GM20431 (cell line): ENCODE data around the gene TGIF2.
"Not testable (repeated sequence)": the region's sequence is repeated elsewhere in the genome, so short reads cannot be mapped to it uniquely, and the experiment has no call there.

ENCODE experiments used
- in situ Hi-C: fragments of 300-500 bp; cut with MseI, MboI; formaldehyde crosslinking; loops from one replicate; pipeline ENCODE4 v1.15.0; 2020; ENCODE audit warnings: low sequenced_read_pairs; ENCODE audit not compliant: unreplicated experiment

The TGIF2 gene

DNA sequence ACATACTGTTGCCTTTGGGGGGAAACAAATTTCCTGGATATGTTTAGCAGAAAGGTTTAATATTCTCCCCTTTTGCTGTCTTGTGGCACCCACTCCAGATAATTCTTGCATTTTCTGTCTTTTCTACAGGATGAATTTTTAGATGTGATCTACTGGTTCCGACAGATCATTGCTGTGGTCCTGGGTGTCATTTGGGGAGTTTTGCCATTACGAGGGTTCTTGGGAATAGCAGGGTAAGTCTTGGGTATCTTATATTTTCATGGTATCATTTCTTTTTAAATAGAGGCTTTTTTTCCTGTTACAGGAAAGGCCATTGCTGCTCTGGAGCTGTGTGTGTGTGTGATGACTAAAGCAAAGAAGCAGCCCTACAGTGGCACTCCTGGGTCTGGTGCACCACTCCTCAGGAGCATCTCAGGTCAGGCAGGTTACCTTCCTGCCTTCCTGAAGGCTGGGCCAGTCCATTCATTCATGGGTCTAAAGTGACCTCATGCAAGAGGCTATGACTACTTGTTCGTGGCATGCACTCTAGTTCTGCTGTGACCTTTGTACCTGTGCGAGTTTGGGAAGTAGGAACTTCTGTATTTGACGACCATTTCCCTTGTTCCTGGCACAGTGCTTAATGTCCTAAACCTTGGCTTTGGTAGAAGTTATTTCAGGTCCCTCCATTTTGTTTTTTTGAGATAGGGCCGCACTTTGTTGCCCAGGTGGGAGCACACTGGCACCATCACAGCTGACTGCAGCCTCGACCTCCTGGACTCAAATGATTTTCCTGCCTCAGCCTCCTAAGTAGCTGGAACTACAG, 34.4 kb downstream of the TGIF2 start:
- in situ Hi-C loops = no loop called here

DNA sequence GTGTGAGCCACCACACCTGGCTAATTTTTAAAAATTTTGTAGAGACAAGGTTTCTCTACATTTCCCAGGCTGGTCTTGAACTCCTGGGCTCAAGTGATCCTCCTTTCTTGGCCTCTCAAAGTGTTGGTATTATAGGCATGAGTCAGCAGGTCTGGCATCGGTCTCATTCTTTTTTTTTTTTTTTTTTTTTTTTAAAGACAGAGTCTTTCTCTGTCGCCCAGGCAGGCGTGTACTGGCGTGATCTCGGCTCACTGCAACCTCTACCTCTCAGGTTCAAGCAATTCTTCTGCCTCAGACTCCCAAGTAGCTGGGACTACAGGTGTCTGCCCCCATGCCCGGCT, 35.0 kb downstream of the TGIF2 start:
- in situ Hi-C loops = not testable (repeated sequence)

DNA sequence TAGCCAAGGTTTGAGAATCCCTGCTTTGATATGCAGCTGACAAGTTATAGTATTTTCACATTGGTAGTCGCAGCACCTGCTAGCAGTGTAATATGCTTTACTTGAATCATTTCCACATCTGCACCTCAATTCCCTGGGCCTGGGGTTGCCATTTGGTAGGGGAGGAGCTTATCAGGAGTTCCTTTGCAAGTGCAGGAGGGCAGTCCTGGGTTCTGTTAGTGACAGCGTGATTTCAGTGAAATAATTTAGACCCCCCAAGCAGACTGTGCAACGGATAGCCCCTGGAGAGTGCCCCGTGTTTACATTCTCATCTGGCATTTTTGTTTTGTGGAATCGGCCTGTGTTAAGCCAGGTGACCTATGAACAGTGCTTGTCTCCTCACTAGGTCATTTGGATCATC, 38.2 kb downstream of the TGIF2 start:
- in situ Hi-C loops = no loop called here

DNA sequence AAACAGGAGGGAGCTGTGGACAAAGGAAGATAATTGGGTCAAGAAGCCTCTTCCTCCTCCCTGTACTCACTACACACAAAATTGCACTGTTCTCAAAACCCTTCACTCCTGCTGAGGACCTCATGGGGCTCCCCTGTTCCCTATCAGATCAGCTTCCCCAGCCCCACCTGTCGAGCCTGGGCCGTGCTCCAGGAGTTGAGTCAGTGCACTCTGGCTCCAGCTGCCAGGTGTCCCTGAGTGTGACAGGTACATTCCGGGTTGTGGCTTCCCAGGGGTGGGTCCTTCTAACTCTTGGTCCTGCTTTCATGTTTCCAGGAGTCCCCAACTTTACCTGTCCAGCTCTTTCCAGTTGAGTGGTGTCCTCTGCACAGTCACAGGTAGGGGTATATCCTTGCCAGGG, 40.6 kb downstream of the TGIF2 start:
- in situ Hi-C loops = no loop called here

DNA sequence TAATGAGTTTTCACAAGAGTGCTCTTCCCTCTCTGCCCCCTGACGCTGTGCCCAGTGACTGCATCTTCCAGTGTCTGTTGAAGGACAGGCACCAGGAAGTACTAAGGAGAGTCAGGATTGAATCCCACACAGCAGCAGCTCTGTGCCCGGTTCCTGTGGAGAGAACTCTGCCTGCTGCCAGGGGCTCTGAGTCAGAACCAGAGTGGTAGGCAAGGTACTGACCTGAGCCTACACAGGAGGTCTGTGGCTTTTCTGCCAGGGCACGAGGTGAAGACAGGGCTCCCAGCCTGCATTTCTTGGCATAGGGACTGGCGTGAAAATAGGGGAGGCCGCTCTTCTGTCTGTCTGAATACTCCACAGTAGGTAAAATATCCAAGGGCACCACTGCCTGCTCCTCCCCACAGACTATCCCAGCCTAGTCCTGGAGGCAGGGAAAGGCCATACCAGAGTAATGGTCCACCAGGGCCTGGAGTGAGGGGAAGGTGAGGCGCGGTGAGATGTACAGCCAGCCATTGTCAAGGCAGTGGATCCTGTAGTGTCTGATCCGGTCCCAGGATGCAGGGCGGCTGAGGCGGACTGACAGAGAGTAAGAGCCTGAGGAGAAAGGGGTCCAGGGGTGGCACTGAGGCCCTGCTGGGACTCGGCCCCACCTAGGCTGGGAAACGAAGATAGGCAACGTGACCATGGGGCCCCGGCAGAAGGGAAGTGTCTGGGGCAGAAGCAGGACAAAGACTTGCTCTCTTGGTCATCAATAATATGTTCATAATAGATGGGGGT, 41.6 kb downstream of the TGIF2 start:
- in situ Hi-C loops = no loop called here

DNA sequence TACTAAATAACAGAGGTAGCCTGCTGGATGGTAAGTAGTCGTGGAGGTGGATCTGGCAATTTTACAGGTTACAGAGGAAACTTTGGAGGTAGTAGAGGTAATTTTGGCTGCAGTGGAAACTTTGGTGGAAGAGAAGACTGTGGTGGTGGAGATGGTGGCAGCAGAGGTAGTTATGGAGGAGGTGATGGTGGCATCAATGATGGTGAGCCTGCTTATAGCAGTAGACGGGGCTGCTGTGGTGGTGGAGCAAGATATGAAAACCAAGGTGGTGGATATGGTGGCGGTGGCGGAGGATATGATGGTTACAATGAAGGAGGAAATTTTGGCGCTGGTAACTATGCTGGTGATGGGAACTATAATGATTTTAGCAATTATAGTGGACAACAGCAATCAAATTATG, 47.5 kb downstream of the TGIF2 start:
- in situ Hi-C loops = no loop called here

DNA sequence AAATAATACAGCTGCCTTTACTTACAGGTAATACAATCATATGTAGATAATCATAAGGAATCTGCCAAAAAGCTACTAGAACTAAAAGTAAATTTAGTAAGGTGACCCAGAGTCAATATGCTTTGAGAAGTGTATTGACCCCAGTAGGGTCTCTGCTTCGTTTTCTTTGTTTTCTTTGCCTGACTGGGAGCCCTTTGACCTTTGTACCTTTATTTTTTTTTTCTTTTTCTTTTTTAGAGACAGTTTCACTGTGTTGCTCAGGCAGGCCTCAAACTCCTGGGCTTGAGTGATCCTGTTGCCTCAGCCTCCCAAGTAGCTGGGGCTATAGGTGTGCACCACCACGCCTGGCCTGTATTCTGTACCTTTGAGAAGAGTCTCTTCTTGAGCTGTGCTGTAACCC, 50.0 kb downstream of the TGIF2 start:
- in situ Hi-C loops = no loop called here

DNA sequence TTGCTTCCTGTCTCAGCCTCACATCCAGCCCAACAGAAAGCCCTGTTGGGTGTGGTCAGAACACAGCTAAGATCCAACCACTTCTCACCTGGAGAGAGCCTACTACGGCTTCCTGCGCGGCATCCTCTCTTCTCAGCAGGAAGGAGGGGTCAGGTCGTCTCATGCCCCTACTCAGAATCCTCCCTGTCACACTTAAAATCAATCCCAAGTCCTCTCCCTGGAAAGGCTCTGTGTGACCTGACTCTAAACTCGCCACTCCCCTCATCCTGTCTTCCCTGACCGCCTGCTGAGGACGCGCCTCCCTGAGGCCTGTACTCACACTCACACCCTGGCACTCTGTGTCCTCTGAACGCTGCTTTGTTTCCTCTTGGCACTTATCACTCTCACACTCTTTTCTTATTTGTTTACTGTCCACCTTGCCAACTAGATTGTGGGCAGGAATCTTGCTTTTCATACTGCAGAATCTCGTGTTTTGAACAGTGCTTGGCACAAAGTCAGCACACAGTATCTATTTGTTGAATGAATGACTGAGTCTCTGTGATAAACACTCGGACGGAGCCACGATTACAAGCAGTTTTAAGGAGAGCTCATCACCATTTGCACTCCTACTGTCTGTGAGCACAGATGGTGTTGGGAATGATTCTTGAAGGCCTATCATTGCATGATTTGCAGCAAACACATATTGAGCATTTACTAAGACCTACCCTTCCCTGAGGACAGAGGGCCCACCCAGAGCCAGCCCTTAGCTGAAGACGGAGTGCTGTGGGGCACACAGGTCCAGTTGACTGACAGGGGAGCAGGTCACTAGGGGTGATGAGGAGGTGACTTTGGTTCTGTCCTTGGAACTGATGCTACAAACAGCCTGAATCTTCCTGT, 50.9 kb downstream of the TGIF2 start:
- in situ Hi-C loops = no loop called here

DNA sequence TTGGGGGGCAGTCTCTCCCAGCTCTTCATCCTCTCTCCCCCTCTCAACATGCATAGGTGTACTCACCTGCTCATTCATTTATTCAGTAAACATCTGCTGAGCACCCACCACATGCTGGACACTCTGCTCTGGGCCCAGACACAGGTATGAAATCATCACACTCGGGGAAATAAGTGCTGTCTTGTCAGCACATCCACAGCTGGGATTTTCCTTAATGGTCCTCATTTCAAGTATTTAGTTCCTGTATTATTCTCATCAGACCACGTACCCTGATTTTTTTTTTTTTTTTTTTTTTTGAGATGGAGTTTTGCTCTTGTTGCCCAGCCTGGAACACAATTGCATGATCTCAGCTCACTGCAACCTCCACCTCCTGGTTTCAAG, 51.5 kb downstream of the TGIF2 start:
- in situ Hi-C loops = no loop called here

DNA sequence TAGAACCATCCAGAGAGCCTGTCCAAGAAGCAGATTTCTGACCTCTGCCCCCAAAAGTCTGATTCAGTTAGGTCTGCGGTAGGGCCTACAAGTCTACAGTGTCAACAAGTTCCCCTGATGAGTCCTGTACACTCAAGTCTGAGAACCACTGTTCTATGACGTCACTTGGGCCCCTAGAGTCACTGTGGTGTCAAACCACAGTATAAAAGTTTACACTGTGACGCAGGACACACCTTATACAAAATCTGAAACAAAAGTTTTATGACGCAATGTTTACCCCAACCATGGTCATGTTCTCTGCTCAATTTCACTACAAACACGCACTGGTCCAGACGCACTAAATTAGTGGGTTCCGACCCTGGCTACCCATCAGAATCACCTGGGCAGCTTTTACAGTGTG, 54.7 kb downstream of the TGIF2 start:
- in situ Hi-C loops = no loop called here

DNA sequence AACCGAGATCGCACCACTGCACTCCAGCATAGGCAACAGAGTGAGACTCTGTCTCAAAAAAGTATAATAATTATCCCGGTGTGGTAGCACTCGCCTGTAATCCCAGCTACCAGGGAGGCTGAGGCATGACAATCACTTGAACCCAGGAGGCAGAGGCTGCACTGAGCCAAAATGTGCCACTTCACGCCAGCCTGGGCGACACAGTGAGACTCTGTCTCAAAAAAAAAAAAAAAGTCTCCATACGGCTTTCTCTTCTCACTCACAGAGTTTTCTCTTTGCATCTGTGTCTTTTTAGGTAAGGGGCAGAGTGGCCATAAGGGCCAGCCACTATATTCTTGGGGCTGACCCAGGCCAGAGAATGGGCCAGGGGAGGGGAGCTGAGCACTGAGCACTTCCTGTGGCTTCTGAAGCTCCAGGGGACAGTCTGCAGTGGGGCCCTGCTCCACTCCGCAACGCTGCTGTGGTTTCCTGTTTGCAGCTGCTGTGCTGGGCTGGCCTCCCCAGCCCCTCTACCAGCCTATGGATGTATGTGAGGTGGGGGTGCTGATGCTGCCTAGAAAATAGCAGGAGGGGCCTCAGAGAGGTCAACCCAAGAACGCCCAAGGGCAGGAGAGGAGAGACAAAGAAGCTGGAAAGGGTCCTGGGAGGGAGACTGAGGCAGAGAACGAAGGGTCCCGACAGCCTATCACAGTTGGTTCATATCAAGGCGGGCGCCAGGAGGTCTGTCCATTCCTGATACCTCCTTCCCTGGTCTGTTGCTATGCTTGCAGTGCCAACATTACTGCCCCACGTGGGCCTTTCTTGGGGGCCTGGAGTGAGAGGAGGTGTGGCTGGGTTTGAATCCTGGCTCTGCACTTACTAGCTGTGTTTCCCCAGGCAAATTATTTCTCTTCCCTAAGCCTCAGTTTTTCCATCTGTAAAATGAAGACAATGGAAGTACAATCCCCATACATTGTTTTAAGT, 56.6 kb downstream of the TGIF2 start:
- in situ Hi-C loops = no loop called here

DNA sequence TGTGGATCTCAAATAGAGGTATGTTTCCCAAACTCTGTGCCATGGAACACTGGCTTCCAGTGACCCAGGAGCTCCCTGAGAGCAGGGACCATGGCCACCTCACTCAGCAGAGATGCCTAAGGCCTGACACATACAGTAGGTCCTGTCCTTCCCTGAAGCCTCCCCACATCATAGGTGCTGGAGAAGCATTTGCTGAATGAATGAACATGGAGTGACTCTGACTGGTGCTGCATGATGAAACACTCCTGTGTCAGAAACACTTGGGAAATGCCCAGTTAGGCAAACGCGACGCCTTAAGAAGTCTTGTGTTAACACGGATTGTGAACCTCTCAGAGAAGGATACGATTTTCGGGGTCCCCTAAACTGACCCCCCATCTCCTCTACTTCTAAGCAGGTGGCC, 58.2 kb downstream of the TGIF2 start:
- in situ Hi-C loops = no loop called here

DNA sequence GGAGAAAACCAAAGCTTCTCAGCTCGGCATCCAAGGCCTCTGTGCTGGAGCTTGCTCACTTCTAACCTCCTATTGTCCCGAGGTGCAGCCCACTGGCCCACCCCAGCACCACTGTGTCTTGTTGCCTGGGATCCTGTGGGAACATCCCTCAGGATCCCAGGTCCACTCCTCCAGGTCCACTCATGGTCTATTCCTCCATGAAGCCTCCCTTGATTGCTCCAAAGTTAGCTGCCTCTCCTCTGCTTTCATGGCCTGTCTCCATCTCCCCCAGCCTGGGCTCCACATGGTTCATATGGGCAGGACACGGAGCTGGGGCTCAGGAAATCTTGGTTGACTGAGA, 58.7 kb downstream of the TGIF2 start:
- in situ Hi-C loops = no loop called here

DNA sequence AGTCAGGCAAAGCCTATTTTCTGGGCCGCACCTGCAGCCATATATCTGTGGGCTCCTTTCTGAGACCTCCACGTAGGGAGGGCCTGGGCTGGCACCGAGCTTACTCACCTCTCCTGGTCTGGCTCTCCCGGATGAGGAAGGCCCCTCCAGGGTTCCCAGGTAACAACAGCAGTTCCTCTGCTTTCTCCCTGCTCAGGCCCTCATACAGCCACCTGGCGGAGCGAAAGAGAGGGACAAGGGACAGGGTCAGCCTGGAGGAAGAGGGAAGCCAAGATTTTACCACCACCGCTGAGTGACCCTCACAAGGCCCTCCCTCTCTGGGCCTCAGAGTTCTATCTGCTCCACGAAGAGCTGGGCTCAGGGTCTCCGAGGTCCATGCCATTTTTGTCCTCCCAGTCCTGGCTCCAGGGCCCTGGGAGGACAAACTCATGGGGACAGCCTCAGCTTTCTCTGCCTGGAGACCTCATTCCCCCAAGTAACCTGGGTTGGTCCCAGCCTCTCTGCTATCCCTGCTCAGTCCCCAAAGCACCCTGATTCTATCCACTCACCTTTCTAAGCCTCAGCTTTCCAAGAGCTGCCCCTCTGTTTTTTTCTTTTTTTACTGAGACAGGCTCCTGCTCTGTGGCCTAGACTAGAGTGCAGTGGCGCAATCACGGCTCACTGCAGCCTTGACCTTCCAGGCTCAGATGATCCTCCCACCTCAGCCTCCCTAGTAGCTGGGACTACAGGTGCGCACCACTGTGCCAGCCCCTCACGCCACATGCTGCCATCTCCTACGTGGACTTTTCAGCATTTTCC, 59.3 kb downstream of the TGIF2 start:
- in situ Hi-C loops = no loop called here

DNA sequence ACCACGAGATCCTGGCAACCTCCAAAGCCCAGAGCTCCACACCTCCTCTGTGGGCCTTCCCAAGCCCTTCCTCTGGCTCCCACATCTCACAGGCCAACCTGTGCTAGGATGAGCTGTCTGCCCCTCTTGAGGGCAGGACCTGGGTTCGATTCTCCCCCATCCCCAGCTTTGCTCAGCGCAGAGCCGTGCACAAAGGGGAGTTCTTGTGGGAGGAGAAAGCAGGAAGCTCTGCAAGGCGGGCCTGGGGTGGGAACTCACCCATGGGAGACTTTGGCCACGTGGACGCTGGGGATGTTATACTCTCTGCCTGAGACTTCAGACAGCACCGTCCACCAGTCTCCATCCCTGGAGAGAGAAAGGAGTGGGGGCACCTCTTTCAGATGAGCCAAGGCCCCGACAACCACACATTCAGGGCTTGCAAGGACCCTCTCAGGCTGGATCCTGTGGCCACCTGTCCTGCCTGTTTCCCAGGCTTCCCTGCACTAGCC, 59.9 kb downstream of the TGIF2 start:
- in situ Hi-C loops = no loop called here

DNA sequence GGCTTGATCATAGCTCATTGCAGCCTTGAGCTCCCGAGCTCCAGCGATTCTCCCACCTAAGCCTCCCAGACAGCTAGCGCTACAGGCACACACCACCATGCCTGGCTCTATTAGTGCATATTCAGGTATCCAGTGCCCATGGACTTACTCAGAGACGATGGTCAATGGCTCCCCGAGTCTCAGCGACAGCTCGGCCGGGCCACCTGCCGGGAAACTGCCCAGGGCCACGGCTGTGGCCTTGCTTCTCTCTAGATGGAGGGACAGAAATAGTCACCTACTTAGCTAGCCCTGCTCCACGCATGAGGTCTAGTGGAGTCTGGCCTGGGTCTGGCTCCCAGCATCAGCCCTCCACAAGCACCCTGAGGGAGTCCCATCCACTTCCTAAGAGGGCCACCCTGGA, 60.9 kb downstream of the TGIF2 start:
- in situ Hi-C loops = no loop called here

DNA sequence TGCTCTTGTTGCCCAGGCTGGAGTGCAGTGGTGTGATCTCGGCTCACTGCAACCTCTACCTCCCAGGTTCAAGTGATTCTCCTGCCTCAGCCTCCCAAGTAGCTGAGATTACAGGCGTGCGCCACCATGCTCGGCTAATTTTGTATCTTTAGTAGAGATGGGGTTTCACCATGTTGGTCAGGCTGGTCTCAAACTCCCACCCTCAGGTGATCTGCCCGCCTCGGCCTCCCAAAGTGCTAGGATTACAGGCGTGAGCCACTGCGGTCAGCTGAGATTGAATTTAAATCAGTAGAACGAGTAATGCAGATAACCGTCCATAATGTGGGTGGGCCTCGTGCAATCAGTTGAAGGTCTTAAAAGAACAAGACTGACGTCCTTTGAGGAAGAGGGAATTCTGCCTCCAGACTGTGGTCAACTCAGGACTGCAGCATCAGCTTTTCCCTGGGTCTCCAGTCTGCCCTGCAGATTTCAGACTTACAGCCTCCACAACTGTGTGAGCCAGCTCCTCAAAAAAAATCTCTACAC, 65.5 kb downstream of the TGIF2 start:
- in situ Hi-C loops = not testable (repeated sequence)

DNA sequence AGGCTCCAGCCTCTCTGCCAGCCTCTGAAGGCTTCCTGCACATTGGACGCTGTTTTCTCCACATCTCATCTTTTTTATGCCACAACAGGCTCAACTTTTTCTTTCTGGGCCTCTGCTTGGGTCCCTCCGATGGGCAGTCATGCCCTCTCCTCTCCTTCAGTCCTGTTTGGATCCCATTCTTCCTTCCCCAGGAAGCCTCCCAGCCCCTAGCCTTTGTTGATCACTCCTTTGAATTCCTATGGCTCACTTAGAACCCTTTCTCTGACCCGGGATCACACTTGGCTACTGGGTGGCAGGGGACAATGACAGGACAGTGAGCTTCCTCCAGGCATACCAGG, 68.1 kb downstream of the TGIF2 start:
- in situ Hi-C loops = no loop called here

DNA sequence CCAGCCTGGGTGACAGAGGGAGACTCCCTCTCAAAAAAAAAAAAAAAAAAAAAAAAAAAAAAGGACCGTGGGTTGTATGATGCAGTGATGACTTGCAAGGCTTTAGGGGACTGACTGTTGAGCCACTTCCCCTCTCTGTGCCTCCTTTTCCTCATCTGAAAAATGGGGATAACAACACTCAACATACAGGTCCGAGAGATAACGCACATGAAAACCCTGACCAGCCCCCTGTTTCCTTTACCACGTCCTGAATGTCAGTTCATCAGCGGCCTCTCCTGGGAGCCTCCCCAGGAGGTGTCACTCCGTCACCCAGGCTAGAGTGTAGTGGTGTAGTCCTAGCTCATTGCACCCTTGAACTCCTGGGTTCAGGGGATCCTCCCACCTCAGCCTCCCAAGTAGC, 68.7 kb downstream of the TGIF2 start:
- in situ Hi-C loops = no loop called here
